HCT116 (cell line): ENCODE measurements around the gene CRELD2. TPM values are rescaled to one million over a fixed set of nuclear protein-coding genes. Genes with fewer than 3 reads are reported as not detected.

Experiments used
- ATAC-seq: fragments of 200-7000 bp; cut with Tn5 transposase; 2 replicates; pipeline ENCODE4 v1.9.1; 2020; ENCODE audit warnings: mild to moderate bottlenecking, moderate library complexity
- BruUV-seq: library from RNA; stranded (reverse); fragments of 400-500 nt; replicated peaks from 2 replicates; lab custom pipeline; 2021; lab: Mats Ljungman, UMichigan
- CTCF ChIA-PET: fragments of 300-600 bp; sonication (Branson Sonifier 250); formaldehyde crosslinking; loops from one replicate; lab custom pipeline; 2021; ENCODE audit warnings: antibody characterized with exemption; lab: Charles Lee
- POLR2A ChIA-PET: fragments of 300-600, 350-600 bp; sonication (Branson Sonifier 250); formaldehyde crosslinking; loops from one replicate; lab custom pipeline; 2021; ENCODE audit warnings: antibody characterized with exemption; lab: Charles Lee
- RAD21 ChIA-PET, 2 experiments: fragments of 300-600 bp; sonication (Branson Sonifier 250); formaldehyde crosslinking; loops; one replicate each; lab custom pipeline; 2023; ENCODE audit warnings: low total read pairs in 2 of 2; ENCODE audit not compliant: uncharacterized antibody in 2 of 2, unreplicated experiment in 2 of 2, low non-redundant PET in 1 of 2; lab: Charles Lee
- DNase-seq: peaks from one replicate; pipeline ENCODE4 v3.0.0-alpha.2; 2010; ENCODE audit warnings: low read depth, low spot score
- H2AFZ ChIP-seq: fragments of 200-600 bp; shearing (Covaris generic), sonication (generic); 2 replicates; pipeline ENCODE4 v1.6.1; 2017; ENCODE audit warnings: low read depth, mixed run types, mixed read lengths, antibody characterized with exemption, low read length; ENCODE audit not compliant: poor library complexity, severe bottlenecking
- H3K27ac ChIP-seq: 2 replicates; pipeline ENCODE4 v1.5.1; 2012; ENCODE audit warnings: low read depth, low read length
- H3K27me3 ChIP-seq: fragments of 200-600 bp; sonication (generic); 2 replicates; pipeline ENCODE4 v1.6.1; 2016; ENCODE audit warnings: mixed run types, low read length, mixed read lengths; ENCODE audit not compliant: insufficient read depth
- H3K36me3 ChIP-seq, 2 experiments: fragments of 200-500 bp in 1 of 2; fragments of 200-600 bp in 1 of 2; sonication (Bioruptor generic) in 1 of 2; sonication (generic) in 1 of 2; 2 replicates each; pipeline versions ENCODE4 v1.5.1 to v1.6.1; 2014 to 2016; ENCODE audit warnings: low read length in 2 of 2, inconsistent platforms in 1 of 2, mixed read lengths in 1 of 2, mixed run types in 1 of 2; ENCODE audit not compliant: insufficient read depth in 2 of 2, control insufficient read depth in 1 of 2
- H3K4me1 ChIP-seq, 2 experiments: fragments of 200-600 bp in 1 of 2; sonication (generic) in 1 of 2; 2 replicates each; pipeline versions ENCODE4 v1.5.1 to v1.6.1; 2012 to 2017; ENCODE audit warnings: low read length in 2 of 2, inconsistent platforms in 1 of 2, mild to moderate bottlenecking in 1 of 2, mixed read lengths in 1 of 2, mixed run types in 1 of 2, moderate library complexity in 1 of 2; ENCODE audit not compliant: insufficient read depth in 2 of 2, control insufficient read depth in 1 of 2
- H3K4me2 ChIP-seq: fragments of 200-600 bp; sonication (generic); 2 replicates; pipeline ENCODE4 v1.6.1; 2017; ENCODE audit warnings: mixed run types, low read length, mixed read lengths
- H3K4me3 ChIP-seq, 2 experiments: fragments of 200-600 bp in 1 of 2; sonication (generic) in 1 of 2; replicated peaks in 1 of 2; 2 replicates each; pipeline ENCODE4 v1.5.1; 2011 to 2016; ENCODE audit warnings: low read length in 2 of 2, control low read depth in 1 of 2, low read depth in 1 of 2, mild to moderate bottlenecking in 1 of 2, mixed read lengths in 1 of 2, mixed run types in 1 of 2
- H3K79me2 ChIP-seq: fragments of 200-600 bp; sonication (generic); 2 replicates; pipeline ENCODE4 v1.6.1; 2017; ENCODE audit warnings: mild to moderate bottlenecking, mixed run types, low read length, moderate library complexity, mixed read lengths; ENCODE audit not compliant: insufficient read depth
- H3K9ac ChIP-seq: fragments of 200-600 bp; sonication (generic); 2 replicates; pipeline ENCODE4 v1.6.1; 2016; ENCODE audit warnings: low read length, mixed read lengths
- H3K9me2 ChIP-seq: fragments of 200-600 bp; sonication (generic), shearing (Covaris generic); 2 replicates; pipeline ENCODE4 v1.6.1; 2017; ENCODE audit warnings: mixed run types, mild to moderate bottlenecking, moderate library complexity; ENCODE audit not compliant: insufficient read depth
- H3K9me3 ChIP-seq, 2 experiments: fragments of 200-500 bp in 1 of 2; fragments of 200-600 bp in 1 of 2; sonication (Bioruptor generic) in 1 of 2; sonication (generic) in 1 of 2; 2 replicates each; pipeline ENCODE4 v1.6.1; 2014 to 2017; ENCODE audit warnings: low read length in 2 of 2, mixed read lengths in 2 of 2, inconsistent platforms in 1 of 2, low read depth in 1 of 2, mild to moderate bottlenecking in 1 of 2, mixed run types in 1 of 2, moderate library complexity in 1 of 2; ENCODE audit not compliant: control insufficient read depth in 1 of 2, insufficient read depth in 1 of 2
- H4K20me1 ChIP-seq: fragments of 200-600 bp; sonication (generic), shearing (Covaris generic); 2 replicates; pipeline ENCODE4 v1.6.1; 2017; ENCODE audit warnings: mixed run types, mild to moderate bottlenecking, moderate library complexity; ENCODE audit not compliant: insufficient read depth
- CBX3 ChIP-seq: IDR thresholded peaks from 2 replicates; pipeline ENCODE4 v1.6.1; 2012; ENCODE audit warnings: low read depth
- CTCF ChIP-seq, 3 experiments: fragments of 200-600 bp in 1 of 3; sonication (generic) in 1 of 3; IDR thresholded peaks in 2 of 3; conservative IDR thresholded peaks in 1 of 3; 2 replicates each; pipeline ENCODE4 v1.5.1; 2012 to 2017; ENCODE audit warnings: low read depth in 2 of 3, low read length in 2 of 3, antibody characterized with exemption in 1 of 3, borderline replicate concordance in 1 of 3, control low read depth in 1 of 3, mild to moderate bottlenecking in 1 of 3, mixed read lengths in 1 of 3, mixed run types in 1 of 3, moderate library complexity in 1 of 3; ENCODE audit not compliant: insufficient read depth in 1 of 3
- EGR1 ChIP-seq: IDR thresholded peaks from 2 replicates; pipeline ENCODE4 v1.6.1; 2012; ENCODE audit warnings: low read depth
- ELF1 ChIP-seq: IDR thresholded peaks from 2 replicates; pipeline ENCODE4 v1.6.1; 2012; ENCODE audit warnings: low read depth, borderline replicate concordance
- POLR2A ChIP-seq: IDR thresholded peaks from 2 replicates; pipeline ENCODE4 v1.7.0; 2011; ENCODE audit warnings: borderline replicate concordance; ENCODE audit not compliant: insufficient read depth, insufficient read length; ENCODE audit errors: extremely low read depth
- SRF ChIP-seq: IDR thresholded peaks from 2 replicates; pipeline ENCODE4 v1.6.1; 2012; ENCODE audit warnings: low read depth
- YY1 ChIP-seq: IDR thresholded peaks from 2 replicates; pipeline ENCODE4 v1.6.1; 2011; ENCODE audit warnings: low read length, low read depth, moderate library complexity, mild to moderate bottlenecking; ENCODE audit not compliant: insufficient replicate concordance; ENCODE audit errors: extremely low read depth
- ZFX ChIP-seq: fragments of 450-650 bp; IDR thresholded peaks from 2 replicates; pipeline ENCODE4 v1.6.1; 2017
- ZNF274 ChIP-seq: fragments of 200-500 bp; sonication (Bioruptor generic); IDR thresholded peaks from 2 replicates; pipeline ENCODE4 v1.6.1; 2014; ENCODE audit warnings: mild to moderate bottlenecking, low read depth, low read length, inconsistent platforms
- intact Hi-C: fragments of 100-400 bp; cut with micrococcal nuclease; formaldehyde crosslinking; loops from 2 replicates; pipeline ENCODE4 v1.10.0; 2022
- total RNA-seq: library from RNA; stranded (reverse); gene quantifications from one replicate; pipeline ENCODE4 v1.2.1, GENCODE V29; 2021; ENCODE audit not compliant: unreplicated experiment
- TF ChIP-seq, protein P1 (sequence below): IDR thresholded peaks from 2 replicates; pipeline ENCODE4 v1.6.1; 2012

CRELD2 gene
- total RNA-seq, 1 experiment from 2014 or later: 45.8 TPM

- no peak for TF ChIP-seq CTCF (IDR thresholded peaks at IDR 0.05 in 2 of 3, conservative IDR thresholded peaks at IDR 0.05 in 1 of 3; ENCODE audit: borderline replicate concordance in 1 of 3, insufficient read depth in 1 of 3, low read depth in 2 of 3, low read length in 2 of 3)
- TF ChIP-seq YY1: no peak
- no peak for TF ChIP-seq ELF1
- TF ChIP-seq CBX3: no peak
- no peak for TF ChIP-seq SRF
- TF ChIP-seq, all 23 proteins: peak for 0
Observed at GRCh38 chr22:49906071-49906798, 12.2 kb upstream of the CRELD2 start (continued).

DNA sequence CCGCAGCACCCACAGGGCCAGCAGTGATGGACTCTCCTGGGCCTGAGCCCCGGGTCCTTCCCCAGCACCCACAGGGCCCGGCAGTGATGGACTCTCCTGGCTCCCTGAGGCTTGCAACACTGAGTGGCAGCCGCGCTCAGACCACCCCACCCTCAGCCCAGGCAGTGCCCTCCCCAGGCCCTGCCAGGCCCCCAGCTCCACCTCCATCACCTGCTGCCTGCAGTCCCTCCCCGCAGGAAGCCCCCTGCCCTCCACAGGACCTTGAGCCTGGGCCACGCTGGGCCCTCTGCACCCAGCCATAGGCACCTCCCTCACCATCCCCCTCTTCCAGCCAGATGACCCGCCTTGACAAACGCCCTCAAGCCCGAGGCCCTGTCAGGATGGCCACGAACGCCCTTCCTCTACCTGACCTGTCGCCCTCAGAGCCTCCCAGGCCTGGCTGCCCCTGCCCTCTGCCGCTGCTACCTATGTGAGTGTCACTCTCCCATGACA, 11.6 kb upstream of the CRELD2 start:
- intact Hi-C loops: no loop called here
- no peaks in the 10 kb centered on the region for H3K4me1 ChIP-seq
- peaks cover 3 to 14% of the 10 kb centered on the region in 2 experiments; a peak in 3 of 4 replicates for H3K36me3 ChIP-seq
- H3K9ac ChIP-seq: no peak overlapping the region
- no peak overlapping the region for H3K27ac ChIP-seq
- no peak overlapping the region for H2AFZ ChIP-seq
- ChIA-PET RAD21 (no interaction called here), CTCF (no interaction called here), POLR2A (no interaction called here)
- H3K4me2 ChIP-seq: no peak overlapping the region
- H3K79me2 ChIP-seq: no peaks in the 10 kb centered on the region
- no peaks in the 10 kb centered on the region for H3K9me3 ChIP-seq
- no peak for ATAC-seq
- H3K9me2 ChIP-seq: no peaks in the 10 kb centered on the region
- H3K4me3 ChIP-seq: no peak overlapping the region
- no TSS peak for BruUV-seq
- no peak for TF ChIP-seq ZNF274
- no peak for TF ChIP-seq POLR2A
- no peak for TF ChIP-seq ZFX
- TF ChIP-seq, protein P1, sequence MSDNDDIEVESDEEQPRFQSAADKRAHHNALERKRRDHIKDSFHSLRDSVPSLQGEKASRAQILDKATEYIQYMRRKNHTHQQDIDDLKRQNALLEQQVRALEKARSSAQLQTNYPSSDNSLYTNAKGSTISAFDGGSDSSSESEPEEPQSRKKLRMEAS: no peak
- TF ChIP-seq CTCF (IDR thresholded peaks at IDR 0.05 in 2 of 3, conservative IDR thresholded peaks at IDR 0.05 in 1 of 3; ENCODE audit: borderline replicate concordance in 1 of 3, insufficient read depth in 1 of 3, low read depth in 2 of 3, low read length in 2 of 3): no peak
- TF ChIP-seq EGR1: no peak
- H4K20me1 ChIP-seq: no peaks in the 10 kb centered on the region
- DNase-seq: no peak
- H3K27me3 ChIP-seq: no peaks in the 10 kb centered on the region
